MCF 10A (cell line): ENCODE measurements around the gene SSBP2. TPM values are rescaled to one million over a fixed set of nuclear protein-coding genes. Genes with fewer than 3 reads are reported as not detected.
"Not testable (repeated sequence)": the region's sequence is repeated elsewhere in the genome, so short reads cannot be mapped to it uniquely, and the experiment has no call there.

Experiments used
- BruUV-seq: library from RNA; stranded (reverse); fragments of 400-500 nt; replicated peaks from 2 replicates; lab custom pipeline; 2021; lab: Mats Ljungman, UMichigan
- CTCF ChIA-PET: fragments of 300-600 bp; sonication (Branson Sonifier 250); formaldehyde crosslinking; extraction: SDS; loops from one replicate; lab custom pipeline; 2021; ENCODE audit warnings: antibody characterized with exemption, inconsistent platforms; lab: Yijun Ruan, JAX
- POLR2A ChIA-PET: fragments of 300-600, 350-650 bp; sonication (Branson Sonifier 250); formaldehyde crosslinking; extraction: SDS; loops from one replicate; lab custom pipeline; 2020; ENCODE audit warnings: antibody characterized with exemption, inconsistent platforms; lab: Yijun Ruan, JAX
- DNase-seq: peaks from one replicate; pipeline ENCODE4 v3.0.0-alpha.2; 2018; ENCODE audit not compliant: unreplicated experiment
- H3K27ac Mint-ChIP-seq: one replicate; pipeline ENCODE4 v1.8.0; 2022; ENCODE audit warnings: mild to moderate bottlenecking, low read depth, mixed read lengths; ENCODE audit not compliant: unreplicated experiment
- H3K27me3 Mint-ChIP-seq: one replicate; pipeline ENCODE4 v1.8.0; 2022; ENCODE audit warnings: mixed read lengths; ENCODE audit not compliant: insufficient read depth, unreplicated experiment
- H3K36me3 Mint-ChIP-seq: one replicate; pipeline ENCODE4 v1.8.0; 2022; ENCODE audit warnings: mild to moderate bottlenecking, moderate library complexity, mixed read lengths; ENCODE audit not compliant: insufficient read depth, unreplicated experiment
- H3K4me1 Mint-ChIP-seq: one replicate; pipeline ENCODE4 v1.8.0; 2022; ENCODE audit warnings: mixed read lengths; ENCODE audit not compliant: insufficient read depth, unreplicated experiment
- H3K4me3 Mint-ChIP-seq: one replicate; pipeline ENCODE4 v1.8.0; 2022; ENCODE audit warnings: mild to moderate bottlenecking, moderate library complexity, mixed read lengths; ENCODE audit not compliant: unreplicated experiment
- H3K9me3 Mint-ChIP-seq: one replicate; pipeline ENCODE4 v1.8.0; 2022; ENCODE audit warnings: mixed read lengths; ENCODE audit not compliant: unreplicated experiment
- CTCF ChIP-seq: fragments of 200-600 bp; IDR thresholded peaks from one replicate; pipeline ENCODE4 v1.8.0; 2022; ENCODE audit warnings: antibody characterized with exemption, mild to moderate bottlenecking; ENCODE audit not compliant: unreplicated experiment
- intact Hi-C: fragments of 100-400 bp; cut with micrococcal nuclease; formaldehyde crosslinking; loops from 2 replicates; pipeline ENCODE4 v1.14.1; 2022
- total RNA-seq: library from RNA; stranded (reverse); gene quantifications from 2 replicates; pipeline ENCODE4 v1.2.3, GENCODE V29; 2022

Gene SSBP2
- total RNA-seq, 1 experiment from 2014 or later = 52.7 TPM

GRCh38 chr5:81629986-81630385 is 120.9 kb downstream of the SSBP2 start:
- TF ChIP-seq CTCF = no peak
- peaks cover 33% of the 10 kb centered on the region for H3K36me3 Mint-ChIP-seq
- intact Hi-C loops = no loop called here
- no peak overlapping the region for H3K4me3 Mint-ChIP-seq
- no TSS peak for BruUV-seq
- ChIA-PET CTCF (no interaction called here), POLR2A (interaction anchor here (0.5 to 1.0 kb wide), 3 partner anchors 10 to 60 kb away, joined by 3 read pairs; no protein-coding TSS in a partner anchor)
- H3K4me1 Mint-ChIP-seq = peaks cover 10% of the 10 kb centered on the region
- H3K27ac Mint-ChIP-seq = no peak overlapping the region
- DNase-seq = no peak
- H3K9me3 Mint-ChIP-seq = no peaks in the 10 kb centered on the region
- no peaks in the 10 kb centered on the region for H3K27me3 Mint-ChIP-seq

- H3K4me3 Mint-ChIP-seq, H3K27ac Mint-ChIP-seq, intact Hi-C loops, H3K27me3 Mint-ChIP-seq, DNase-seq, H3K9me3 Mint-ChIP-seq, BruUV-seq, H3K4me1 Mint-ChIP-seq: not testable (repeated sequence)
- peaks cover 33% of the 10 kb centered on the region for H3K36me3 Mint-ChIP-seq
- ChIA-PET CTCF (interaction anchor here (1.1 kb wide), 1 partner anchor 22 kb away, joined by 3 read pairs; no protein-coding TSS in a partner anchor), POLR2A (interaction anchor here (1.1 kb wide), 1 partner anchor 13 kb away, joined by 4 read pairs; no protein-coding TSS in a partner anchor)
These were observed 122.8 kb downstream of the SSBP2 start for GRCh38 chr5:81628061-81628460.

- intact Hi-C loops = no loop called here
- Mint-ChIP-seq H3K36me3 (peaks cover 41% of the 10 kb centered on the region), H3K27ac (no peak overlapping the region), H3K4me3 (no peak overlapping the region), H3K9me3 (no peaks in the 10 kb centered on the region), H3K27me3 (no peaks in the 10 kb centered on the region), H3K4me1 (peaks cover 10% of the 10 kb centered on the region)
- TF ChIP-seq CTCF = no peak
- DNase-seq = peak; percentile 67
- no TSS peak for BruUV-seq
- ChIA-PET POLR2A (no interaction called here), CTCF (no interaction called here)
These were observed 124.4 kb downstream of the SSBP2 start for GRCh38 chr5:81626524-81626923.

- CTCF ChIA-PET = no interaction called here
- TF ChIP-seq CTCF = no peak
- DNase-seq = no peak
- H3K36me3 Mint-ChIP-seq = peaks cover 33% of the 10 kb centered on the region
- H3K4me1 Mint-ChIP-seq = no peaks in the 10 kb centered on the region
- no peak overlapping the region for H3K4me3 Mint-ChIP-seq
- intact Hi-C loops = no loop called here
- POLR2A ChIA-PET = interaction anchor here (0.5 to 1.1 kb wide), 2 partner anchors 13 to 63 kb away, joined by 3 read pairs; no protein-coding TSS in a partner anchor
- no peaks in the 10 kb centered on the region for H3K9me3 Mint-ChIP-seq
- no peaks in the 10 kb centered on the region for H3K27me3 Mint-ChIP-seq
- BruUV-seq = no TSS peak
- no peak overlapping the region for H3K27ac Mint-ChIP-seq
These were observed 141.0 kb downstream of the SSBP2 start for GRCh38 chr5:81609810-81610375.
